Astrocyte (in vitro differentiated cells and primary cell): Measurements from ENCODE around the gene ZMYND8.

Source experiments
- CTCF ChIP-seq: IDR thresholded peaks from 2 replicates; pipeline ENCODE4 v1.5.1; 2011; ENCODE audit warnings: low read depth, mild to moderate bottlenecking, inconsistent platforms, low read length, moderate library complexity; ENCODE audit not compliant: insufficient read depth
- EZH2 ChIP-seq: IDR thresholded peaks from 2 replicates; pipeline ENCODE4 v1.6.1; 2012; ENCODE audit warnings: mild to moderate bottlenecking, low read length, inconsistent platforms; ENCODE audit not compliant: insufficient read depth

GRCh38 chr20:47282864-47283263, 73.6 kb downstream of the ZMYND8 start:
- TF ChIP-seq CTCF (no peak), EZH2 (no peak)
